Stimulated activated effector memory CD8-positive, alpha-beta T cell treated with anti-CD3 and anti-CD28 coated beads, Interleukin-12 subunit alpha, Interleukin-12 subunit beta, amount 100 ng/mL, for 72 hours (primary cell): ENCODE data around the gene CLPSL1.

Experiments used
- ATAC-seq: fragments of 150-1000 bp; cut with Tn5 transposase; 2 replicates; pipeline ENCODE4 v1.10.0; 2021
- DNase-seq, 2 donors: peaks; one replicate each; pipeline ENCODE4 v3.0.0; 2021 to 2022; ENCODE audit warnings: low spot score in 2 of 2
- H3K27ac Mint-ChIP-seq: one replicate; pipeline ENCODE4 v1.8.0; 2022; ENCODE audit warnings: mild to moderate bottlenecking, mixed read lengths
- H3K36me3 Mint-ChIP-seq: one replicate; pipeline ENCODE4 v1.8.0; 2022; ENCODE audit warnings: mild to moderate bottlenecking, mixed read lengths
- H3K4me1 Mint-ChIP-seq: one replicate; pipeline ENCODE4 v1.8.0; 2022; ENCODE audit warnings: mixed read lengths
- H3K4me3 Mint-ChIP-seq: one replicate; pipeline ENCODE4 v1.8.0; 2022; ENCODE audit warnings: mild to moderate bottlenecking, mixed read lengths
- H3K9me3 Mint-ChIP-seq: one replicate; pipeline ENCODE4 v1.8.0; 2022; ENCODE audit warnings: mixed read lengths

CLPSL1 gene

GRCh38 chr6:35778437-35778836 is 2.4 kb upstream of the CLPSL1 start:
- DNase-seq (no peak), ATAC-seq (no peak)
- no peak overlapping the region for H3K27ac Mint-ChIP-seq
- H3K4me1 Mint-ChIP-seq: peaks cover 12% of the 10 kb centered on the region
- H3K4me3 Mint-ChIP-seq: no peak overlapping the region
- H3K36me3 Mint-ChIP-seq: no peaks in the 10 kb centered on the region
- no peaks in the 10 kb centered on the region for H3K9me3 Mint-ChIP-seq

GRCh38 chr6:35781290-35781689 is 471 bp downstream of the CLPSL1 start:
- DNase-seq: no peak
- no peaks in the 10 kb centered on the region for H3K9me3 Mint-ChIP-seq
- no peaks in the 10 kb centered on the region for H3K36me3 Mint-ChIP-seq
- ATAC-seq: no peak
- H3K4me3 Mint-ChIP-seq: no peak overlapping the region
- H3K4me1 Mint-ChIP-seq: peaks cover 12% of the 10 kb centered on the region
- H3K27ac Mint-ChIP-seq: no peak overlapping the region

GRCh38 chr6:35782424-35782823 is 1.6 kb downstream of the CLPSL1 start:
- ATAC-seq (no peak), DNase-seq (no peak)
- no peak overlapping the region for H3K4me3 Mint-ChIP-seq
- H3K4me1 Mint-ChIP-seq: peaks cover 4% of the 10 kb centered on the region
- H3K36me3 Mint-ChIP-seq: no peaks in the 10 kb centered on the region
- no peak overlapping the region for H3K27ac Mint-ChIP-seq
- H3K9me3 Mint-ChIP-seq: no peaks in the 10 kb centered on the region

- Mint-ChIP-seq H3K27ac (no peak overlapping the region), H3K9me3 (no peaks in the 10 kb centered on the region), H3K4me3 (no peak overlapping the region), H3K36me3 (no peaks in the 10 kb centered on the region), H3K4me1 (no peaks in the 10 kb centered on the region)
- ATAC-seq (no peak), DNase-seq (no peak)
Observed at GRCh38 chr6:35784200-35784599, 3.4 kb downstream of the CLPSL1 start.

GRCh38 chr6:35786272-35786671 is 5.5 kb downstream of the CLPSL1 start:
- Mint-ChIP-seq H3K4me1 (no peaks in the 10 kb centered on the region), H3K9me3 (no peaks in the 10 kb centered on the region), H3K4me3 (no peak overlapping the region), H3K27ac (no peak overlapping the region), H3K36me3 (no peaks in the 10 kb centered on the region)
- no peak for ATAC-seq
- no peak for DNase-seq

GRCh38 chr6:35786810-35787209 is 6.0 kb downstream of the CLPSL1 start:
- H3K27ac Mint-ChIP-seq: no peak overlapping the region
- ATAC-seq (no peak), DNase-seq (no peak)
- H3K36me3 Mint-ChIP-seq: no peaks in the 10 kb centered on the region
- H3K4me3 Mint-ChIP-seq: no peak overlapping the region
- H3K4me1 Mint-ChIP-seq: no peaks in the 10 kb centered on the region
- no peaks in the 10 kb centered on the region for H3K9me3 Mint-ChIP-seq

- Mint-ChIP-seq H3K36me3 (no peaks in the 10 kb centered on the region), H3K4me3 (no peak overlapping the region), H3K27ac (no peak overlapping the region), H3K9me3 (no peaks in the 10 kb centered on the region), H3K4me1 (no peaks in the 10 kb centered on the region)
- ATAC-seq (no peak), DNase-seq (no peak)
Observed at GRCh38 chr6:35787266-35788218, 6.7 kb downstream of the CLPSL1 start.

- DNase-seq (no peak), ATAC-seq (no peak)
- no peak overlapping the region for H3K27ac Mint-ChIP-seq
- H3K36me3 Mint-ChIP-seq: no peaks in the 10 kb centered on the region
- H3K4me1 Mint-ChIP-seq: no peaks in the 10 kb centered on the region
- no peak overlapping the region for H3K4me3 Mint-ChIP-seq
- H3K9me3 Mint-ChIP-seq: no peaks in the 10 kb centered on the region
Observed at GRCh38 chr6:35788423-35788982, 7.7 kb downstream of the CLPSL1 start.

- ATAC-seq: no peak
- Mint-ChIP-seq H3K36me3 (no peaks in the 10 kb centered on the region), H3K4me1 (no peaks in the 10 kb centered on the region), H3K4me3 (no peak overlapping the region), H3K9me3 (no peaks in the 10 kb centered on the region), H3K27ac (no peak overlapping the region)
- no peak for DNase-seq
Observed at GRCh38 chr6:35790683-35791082, 9.9 kb downstream of the CLPSL1 start.

GRCh38 chr6:35794536-35795452 is 14.0 kb downstream of the CLPSL1 start:
- no peak overlapping the region for H3K27ac Mint-ChIP-seq
- ATAC-seq (no peak), DNase-seq (no peak)
- no peaks in the 10 kb centered on the region for H3K4me1 Mint-ChIP-seq
- H3K36me3 Mint-ChIP-seq: no peaks in the 10 kb centered on the region
- H3K9me3 Mint-ChIP-seq: no peaks in the 10 kb centered on the region
- H3K4me3 Mint-ChIP-seq: no peak overlapping the region

GRCh38 chr6:35795453-35796071 is 14.7 kb downstream of the CLPSL1 start:
- H3K27ac Mint-ChIP-seq: no peak overlapping the region

GRCh38 chr6:35796236-35796635 is 15.4 kb downstream of the CLPSL1 start:
- no peak for ATAC-seq
- no peaks in the 10 kb centered on the region for H3K36me3 Mint-ChIP-seq
- no peaks in the 10 kb centered on the region for H3K4me1 Mint-ChIP-seq

More at GRCh38 chr6:35795453-35796071, 14.7 kb downstream of the CLPSL1 start:
- no peak overlapping the region for H3K4me3 Mint-ChIP-seq
- ATAC-seq (no peak), DNase-seq (no peak)
- H3K9me3 Mint-ChIP-seq: no peaks in the 10 kb centered on the region
- H3K4me1 Mint-ChIP-seq: no peaks in the 10 kb centered on the region
- no peaks in the 10 kb centered on the region for H3K36me3 Mint-ChIP-seq

GRCh38 chr6:35797837-35798526 is 17.2 kb downstream of the CLPSL1 start:
- Mint-ChIP-seq H3K9me3 (no peaks in the 10 kb centered on the region), H3K4me3 (no peak overlapping the region), H3K36me3 (no peaks in the 10 kb centered on the region), H3K27ac (no peak overlapping the region), H3K4me1 (no peaks in the 10 kb centered on the region)
- ATAC-seq: no peak
- no peak for DNase-seq

More at GRCh38 chr6:35796236-35796635, 15.4 kb downstream of the CLPSL1 start:
- H3K27ac Mint-ChIP-seq: no peak overlapping the region
- no peaks in the 10 kb centered on the region for H3K9me3 Mint-ChIP-seq
- no peak overlapping the region for H3K4me3 Mint-ChIP-seq
- no peak for DNase-seq

- ATAC-seq (no peak), DNase-seq (no peak)
- Mint-ChIP-seq H3K4me3 (no peak overlapping the region), H3K36me3 (no peaks in the 10 kb centered on the region), H3K4me1 (no peaks in the 10 kb centered on the region), H3K9me3 (no peaks in the 10 kb centered on the region), H3K27ac (no peak overlapping the region)
Observed at GRCh38 chr6:35798706-35799105, 17.9 kb downstream of the CLPSL1 start.
